Keratinocyte (primary cell): ENCODE data around the gene FAM53B. TPM values are rescaled to one million over a fixed set of nuclear protein-coding genes. Genes with fewer than 3 reads are reported as not detected.

Experiments
- DNase-seq: peaks from one replicate; pipeline ENCODE4 v3.0.0-alpha.2; 2011; ENCODE audit warnings: low read depth, missing footprints, low spot score
- FAIRE-seq: peaks from 2 replicates; lab custom pipeline; 2011; peaks lifted over from hg19 to GRCh38; lab: Jason Lieb, UNC
- H2AFZ ChIP-seq: 2 replicates; pipeline ENCODE4 v1.6.0; 2012; ENCODE audit warnings: low read length, control low read depth, inconsistent platforms; ENCODE audit not compliant: control insufficient read depth
- H3K27ac ChIP-seq: 2 replicates; pipeline ENCODE4 v1.5.1; 2011; ENCODE audit warnings: low read length; ENCODE audit not compliant: control insufficient read depth, insufficient read depth
- H3K27me3 ChIP-seq: 3 replicates; pipeline ENCODE4 v1.6.0; 2011; ENCODE audit warnings: low read length; ENCODE audit not compliant: control insufficient read depth, insufficient read depth; ENCODE audit errors: extremely low read depth
- H3K36me3 ChIP-seq, 2 experiments: 2 replicates in 1 of 2; 3 replicates in 1 of 2; pipeline ENCODE4 v1.5.1; 2011; ENCODE audit warnings: low read length in 2 of 2, mild to moderate bottlenecking in 1 of 2; ENCODE audit not compliant: control insufficient read depth in 2 of 2, insufficient read depth in 2 of 2; ENCODE audit errors: extremely low read depth in 1 of 2
- H3K4me1 ChIP-seq: 3 replicates; pipeline ENCODE4 v1.5.1; 2011; ENCODE audit warnings: low read length; ENCODE audit not compliant: control insufficient read depth, insufficient read depth; ENCODE audit errors: extremely low read depth
- H3K4me2 ChIP-seq: 3 replicates; pipeline ENCODE4 v1.6.0; 2011; ENCODE audit warnings: low read depth, low read length; ENCODE audit not compliant: control insufficient read depth, insufficient read depth; ENCODE audit errors: extremely low read depth
- H3K4me3 ChIP-seq, 3 experiments: fragments of 200-600 bp in 1 of 3; sonication (generic) in 1 of 3; 2 replicates in 2 of 3; 3 replicates in 1 of 3; pipeline ENCODE4 v1.5.1; 2011 to 2016; ENCODE audit warnings: low read length in 3 of 3, mild to moderate bottlenecking in 3 of 3, control low read depth in 2 of 3, inconsistent platforms in 1 of 3, low read depth in 1 of 3, mixed read lengths in 1 of 3, mixed run types in 1 of 3, moderate library complexity in 1 of 3; ENCODE audit not compliant: control insufficient read depth in 2 of 3, insufficient read depth in 2 of 3; ENCODE audit errors: extremely low read depth in 1 of 3
- H3K79me2 ChIP-seq: 2 replicates; pipeline ENCODE4 v1.6.0; 2012; ENCODE audit warnings: low read length; ENCODE audit not compliant: control insufficient read depth, insufficient read depth
- H3K9ac ChIP-seq: 3 replicates; pipeline ENCODE4 v1.6.0; 2011; ENCODE audit warnings: low read length; ENCODE audit not compliant: control insufficient read depth, insufficient read depth; ENCODE audit errors: extremely low read depth
- H3K9me1 ChIP-seq: 3 replicates; pipeline ENCODE4 v1.6.0; 2011; ENCODE audit warnings: low read length; ENCODE audit not compliant: control insufficient read depth, insufficient read depth; ENCODE audit errors: extremely low read depth
- H3K9me3 ChIP-seq: 2 replicates; pipeline ENCODE4 v1.5.1; 2012; ENCODE audit warnings: low read depth, low read length; ENCODE audit not compliant: control insufficient read depth
- H4K20me1 ChIP-seq: 3 replicates; pipeline ENCODE4 v1.6.0; 2011; ENCODE audit warnings: low read length; ENCODE audit not compliant: control insufficient read depth, insufficient read depth; ENCODE audit errors: extremely low read depth
- EZH2 ChIP-seq: IDR thresholded peaks from one replicate; pipeline ENCODE4 v1.6.1; 2012; ENCODE audit warnings: inconsistent platforms, mild to moderate bottlenecking, low read length, moderate library complexity
- dilution Hi-C: fragments of 300-500 bp; cut with MboI; formaldehyde crosslinking; loops from one replicate; pipeline ENCODE4 v1.7.0; 2020; ENCODE audit warnings: low sequenced_read_pairs; ENCODE audit not compliant: extremely low pct_ligation_motif_present
- polyA plus RNA-seq, 5 experiments: library from polyadenylated mRNA; depleted of rRNA in 3 of 5; stranded (reverse) in 3 of 5; stranded (forward) in 1 of 5; unstranded in 1 of 5; fragments of >200 nt; gene quantifications; 1 replicate in 1 of 5; 2 replicates in 3 of 5; 3 replicates in 1 of 5; pipeline versions ENCODE4 v1.2.1 to v1.2.3, GENCODE V29; 2011 to 2012; ENCODE audit warnings: missing spikeins in 2 of 5, low read depth in 1 of 5, low replicate concordance in 1 of 5
- TF ChIP-seq, protein P1 (sequence below), 3 experiments: IDR thresholded peaks in 1 of 3; conservative IDR thresholded peaks in 1 of 3; optimal IDR thresholded peaks in 1 of 3; 2 replicates in 2 of 3; 3 replicates in 1 of 3; pipeline versions ENCODE3 to v1.5.1; 2011; ENCODE audit warnings: low read length in 3 of 3, mild to moderate bottlenecking in 3 of 3, moderate library complexity in 2 of 3, control low read depth in 1 of 3, inconsistent platforms in 1 of 3; ENCODE audit not compliant: insufficient read depth in 2 of 3; ENCODE audit errors: extremely low read depth in 1 of 3

The FAM53B gene
- polyA plus RNA-seq, 1 donor (not counting 4 experiments of a cell fraction or from before 2014, with no cell fraction given): 8.6 TPM

DNA sequence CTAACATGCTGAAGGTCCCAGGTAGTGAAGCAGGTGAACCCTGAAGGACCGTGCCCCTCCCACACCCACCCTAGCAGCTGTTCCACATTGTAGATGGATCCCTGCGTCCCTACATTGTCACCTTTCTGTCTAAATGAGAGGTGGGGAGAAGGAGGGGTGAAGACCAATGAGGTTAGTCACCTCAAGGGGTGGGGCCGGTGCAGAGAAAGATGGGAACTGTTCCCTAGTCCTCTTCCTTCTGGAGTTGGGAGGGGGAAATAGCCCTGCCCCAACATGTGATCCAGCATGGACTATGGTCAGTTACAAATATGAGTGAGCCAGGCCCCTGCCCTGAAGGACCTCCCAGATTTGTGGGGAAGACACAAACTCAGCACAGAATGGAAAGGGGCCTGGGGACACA, 158.0 kb downstream of the FAM53B start:
- H3K4me1 ChIP-seq: no peaks in the 10 kb centered on the region
- no peak overlapping the region for H2AFZ ChIP-seq
- H3K27me3 ChIP-seq: peaks cover 16% of the 10 kb centered on the region
- no peak overlapping the region for H3K9ac ChIP-seq
- no peak for DNase-seq
- H3K27ac ChIP-seq: no peak overlapping the region
- H3K4me3 ChIP-seq: no peak overlapping the region
- no peaks in the 10 kb centered on the region for H3K79me2 ChIP-seq
- FAIRE-seq: no peak
- H4K20me1 ChIP-seq: no peaks in the 10 kb centered on the region
- no peaks in the 10 kb centered on the region for H3K36me3 ChIP-seq
- TF ChIP-seq, protein P1, sequence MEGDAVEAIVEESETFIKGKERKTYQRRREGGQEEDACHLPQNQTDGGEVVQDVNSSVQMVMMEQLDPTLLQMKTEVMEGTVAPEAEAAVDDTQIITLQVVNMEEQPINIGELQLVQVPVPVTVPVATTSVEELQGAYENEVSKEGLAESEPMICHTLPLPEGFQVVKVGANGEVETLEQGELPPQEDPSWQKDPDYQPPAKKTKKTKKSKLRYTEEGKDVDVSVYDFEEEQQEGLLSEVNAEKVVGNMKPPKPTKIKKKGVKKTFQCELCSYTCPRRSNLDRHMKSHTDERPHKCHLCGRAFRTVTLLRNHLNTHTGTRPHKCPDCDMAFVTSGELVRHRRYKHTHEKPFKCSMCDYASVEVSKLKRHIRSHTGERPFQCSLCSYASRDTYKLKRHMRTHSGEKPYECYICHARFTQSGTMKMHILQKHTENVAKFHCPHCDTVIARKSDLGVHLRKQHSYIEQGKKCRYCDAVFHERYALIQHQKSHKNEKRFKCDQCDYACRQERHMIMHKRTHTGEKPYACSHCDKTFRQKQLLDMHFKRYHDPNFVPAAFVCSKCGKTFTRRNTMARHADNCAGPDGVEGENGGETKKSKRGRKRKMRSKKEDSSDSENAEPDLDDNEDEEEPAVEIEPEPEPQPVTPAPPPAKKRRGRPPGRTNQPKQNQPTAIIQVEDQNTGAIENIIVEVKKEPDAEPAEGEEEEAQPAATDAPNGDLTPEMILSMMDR (optimal IDR thresholded peaks at IDR 0.05 in 1 of 3, IDR thresholded peaks at IDR 0.05 in 1 of 3, conservative IDR thresholded peaks at IDR 0.05 in 1 of 3; ENCODE audit: extremely low read depth in 1 of 3, insufficient read depth in 2 of 3, low read length in 3 of 3): no peak
- no peak for TF ChIP-seq EZH2
- no peak overlapping the region for H3K4me2 ChIP-seq
- H3K9me1 ChIP-seq: no peaks in the 10 kb centered on the region
- dilution Hi-C loops: no loop called here
- H3K9me3 ChIP-seq: no peaks in the 10 kb centered on the region

DNA sequence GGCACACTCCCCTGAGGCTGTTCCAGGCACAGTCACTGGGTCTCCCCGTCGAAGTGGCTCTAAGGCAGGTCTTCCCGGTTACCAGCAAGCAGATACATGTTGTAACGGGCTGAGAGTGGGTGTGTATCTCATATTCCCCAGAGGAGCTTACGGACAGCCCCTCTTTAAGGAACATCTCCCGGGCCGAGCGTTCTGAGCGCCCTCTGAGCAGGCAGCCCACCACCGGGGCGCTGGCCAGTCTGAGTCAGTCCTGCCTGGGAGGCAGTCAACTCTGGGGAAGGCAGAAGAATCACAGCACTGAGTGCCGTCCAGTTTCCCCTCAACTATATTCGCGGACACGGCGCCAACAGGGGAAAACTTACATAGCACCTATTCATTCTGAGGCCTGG, 165.2 kb downstream of the FAM53B start:
- Histone ChIP-seq H3K9ac (no peak overlapping the region), H3K9me1 (no peaks in the 10 kb centered on the region), H3K9me3 (no peaks in the 10 kb centered on the region), H3K4me3 (no peak overlapping the region), H3K27me3 (no peaks in the 10 kb centered on the region), H3K79me2 (no peaks in the 10 kb centered on the region), H2AFZ (no peak overlapping the region), H4K20me1 (no peaks in the 10 kb centered on the region), H3K36me3 (no peaks in the 10 kb centered on the region), H3K4me2 (peak overlapping the region; percentile 40), H3K4me1 (peaks cover 5% of the 10 kb centered on the region), H3K27ac (no peak overlapping the region)
- TF ChIP-seq, protein P1 (optimal IDR thresholded peaks at IDR 0.05 in 1 of 3, IDR thresholded peaks at IDR 0.05 in 1 of 3, conservative IDR thresholded peaks at IDR 0.05 in 1 of 3; ENCODE audit: extremely low read depth in 1 of 3, insufficient read depth in 2 of 3, low read length in 3 of 3): no peak
- TF ChIP-seq EZH2: no peak
- no peak for FAIRE-seq
- peak; percentile 7 for DNase-seq
- dilution Hi-C loops: no loop called here
